Myocyte (in vitro differentiated cells): ENCODE measurements around the gene NFATC1. TPM values are rescaled to one million over a fixed set of nuclear protein-coding genes. Genes with fewer than 3 reads are reported as not detected.
"Not testable (repeated sequence)": the region's sequence is repeated elsewhere in the genome, so short reads cannot be mapped to it uniquely, and the experiment has no call there.

Source experiments
- DNase-seq: peaks from one replicate; pipeline ENCODE4 v3.0.0-alpha.2; 2012; ENCODE audit warnings: low read depth
- total RNA-seq: library from RNA; depleted of rRNA; stranded (reverse); fragments of >200 nt; gene quantifications from 2 replicates; pipeline ENCODE4 v1.2.3, GENCODE V29; 2014

The NFATC1 gene
- total RNA-seq, 1 donor from 2014 or later, result 8.7 TPM

- DNase-seq, result no peak
Measured at GRCh38 chr18:79503406-79503805, 107.7 kb downstream of the NFATC1 start.

- DNase-seq, result no peak
Measured at GRCh38 chr18:79504034-79504433, 108.3 kb downstream of the NFATC1 start.

GRCh38 chr18:79504495-79504894 lies 108.8 kb downstream of the NFATC1 start:
- DNase-seq, result not testable (repeated sequence)

- DNase-seq, result not testable (repeated sequence)
Measured at GRCh38 chr18:79505465-79505864, 109.7 kb downstream of the NFATC1 start.

- DNase-seq, result peak; percentile 44
Measured at GRCh38 chr18:79506191-79507075, 110.7 kb downstream of the NFATC1 start.

- peak; percentile 93 for DNase-seq
Measured at GRCh38 chr18:79507076-79507545, 111.4 kb downstream of the NFATC1 start.

GRCh38 chr18:79507546-79508480 lies 112.1 kb downstream of the NFATC1 start:
- DNase-seq, result peak; percentile 33

GRCh38 chr18:79508565-79509535 lies 113.1 kb downstream of the NFATC1 start:
- DNase-seq, result no peak

- no peak for DNase-seq
Measured at GRCh38 chr18:79509536-79509930, 113.8 kb downstream of the NFATC1 start.

- no peak for DNase-seq
Measured at GRCh38 chr18:79510046-79510685, 114.4 kb downstream of the NFATC1 start.

GRCh38 chr18:79510731-79511241 lies 115.1 kb downstream of the NFATC1 start:
- no peak for DNase-seq

- DNase-seq, result no peak
Measured at GRCh38 chr18:79511271-79511670, 115.5 kb downstream of the NFATC1 start.

- DNase-seq, result no peak
Measured at GRCh38 chr18:79511671-79512301, 116.1 kb downstream of the NFATC1 start.

GRCh38 chr18:79512461-79513380 lies 117.0 kb downstream of the NFATC1 start:
- no peak for DNase-seq

- no peak for DNase-seq
Measured at GRCh38 chr18:79513381-79514081, 117.8 kb downstream of the NFATC1 start.

- DNase-seq, result no peak
Measured at GRCh38 chr18:79515331-79515730, 119.6 kb downstream of the NFATC1 start.

GRCh38 chr18:79515944-79516351 lies 120.2 kb downstream of the NFATC1 start:
- no peak for DNase-seq
